HT-29 (cell line): ENCODE data around the gene RGS14. TPM values are rescaled to one million over a fixed set of nuclear protein-coding genes. Genes with fewer than 3 reads are reported as not detected.

Source experiments
- DNase-seq: peaks from one replicate; pipeline ENCODE4 v3.0.0-alpha.2; 2015; ENCODE audit warnings: low spot score
- total RNA-seq: library from RNA; depleted of rRNA; stranded (reverse); fragments of >200 nt; shearing (Covaris generic); gene quantifications from 2 replicates; pipeline ENCODE4 v1.2.3, GENCODE V29; 2014; rRNA removed

Gene RGS14, protein sequence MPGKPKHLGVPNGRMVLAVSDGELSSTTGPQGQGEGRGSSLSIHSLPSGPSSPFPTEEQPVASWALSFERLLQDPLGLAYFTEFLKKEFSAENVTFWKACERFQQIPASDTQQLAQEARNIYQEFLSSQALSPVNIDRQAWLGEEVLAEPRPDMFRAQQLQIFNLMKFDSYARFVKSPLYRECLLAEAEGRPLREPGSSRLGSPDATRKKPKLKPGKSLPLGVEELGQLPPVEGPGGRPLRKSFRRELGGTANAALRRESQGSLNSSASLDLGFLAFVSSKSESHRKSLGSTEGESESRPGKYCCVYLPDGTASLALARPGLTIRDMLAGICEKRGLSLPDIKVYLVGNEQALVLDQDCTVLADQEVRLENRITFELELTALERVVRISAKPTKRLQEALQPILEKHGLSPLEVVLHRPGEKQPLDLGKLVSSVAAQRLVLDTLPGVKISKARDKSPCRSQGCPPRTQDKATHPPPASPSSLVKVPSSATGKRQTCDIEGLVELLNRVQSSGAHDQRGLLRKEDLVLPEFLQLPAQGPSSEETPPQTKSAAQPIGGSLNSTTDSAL
- total RNA-seq, result 48.9 and 58.3 TPM in 2 replicates

DNA sequence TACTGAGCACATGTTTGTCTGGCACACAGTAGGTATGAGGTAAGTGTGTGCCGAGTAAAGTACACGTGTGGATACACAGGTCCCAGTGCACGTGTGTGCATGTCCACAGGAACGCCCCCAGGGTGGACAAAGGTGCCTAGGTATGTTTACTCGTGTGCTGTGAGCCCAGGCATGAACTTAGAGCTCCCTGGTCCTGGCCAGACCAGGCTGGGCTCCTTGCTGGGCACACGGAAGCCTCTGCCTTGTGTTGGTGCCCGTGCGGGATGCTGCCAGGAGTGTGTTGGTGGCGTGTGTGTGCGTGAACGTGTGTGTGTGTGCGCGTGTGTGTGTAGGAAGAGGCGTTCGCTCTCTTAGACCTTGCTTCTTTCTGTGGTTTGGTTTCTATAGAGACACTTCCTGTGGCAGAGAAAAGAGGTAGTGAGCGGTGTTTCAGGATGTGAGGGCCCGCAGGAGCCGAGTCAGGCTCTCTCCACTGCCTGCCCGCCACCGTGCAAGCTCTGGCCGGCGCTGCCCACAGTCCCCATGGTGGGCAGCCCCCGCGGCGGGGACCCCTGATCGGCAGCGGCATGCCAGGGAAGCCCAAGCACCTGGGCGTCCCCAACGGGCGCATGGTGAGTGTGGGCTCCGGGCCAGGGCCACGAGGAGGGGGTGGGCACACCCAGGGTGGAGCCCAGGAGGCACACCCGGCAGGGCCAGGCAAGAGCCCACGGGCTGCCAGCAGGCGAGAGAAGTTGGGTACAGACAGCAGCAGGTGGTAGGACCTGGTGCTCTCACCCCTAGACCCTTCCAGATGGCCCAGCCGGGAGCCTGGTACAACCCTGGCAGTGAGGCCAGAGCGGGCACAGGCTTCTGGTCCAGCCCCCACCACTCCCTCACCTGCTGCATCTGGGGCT, at the start of gene RGS14:
Gene RGS14, plus strand, starts transcription at position 466 of the 893 bp plus-strand sequence. Its CDS starts 101 bp downstream, at position 567.
- DNase-seq, result peak; percentile 80

DNA sequence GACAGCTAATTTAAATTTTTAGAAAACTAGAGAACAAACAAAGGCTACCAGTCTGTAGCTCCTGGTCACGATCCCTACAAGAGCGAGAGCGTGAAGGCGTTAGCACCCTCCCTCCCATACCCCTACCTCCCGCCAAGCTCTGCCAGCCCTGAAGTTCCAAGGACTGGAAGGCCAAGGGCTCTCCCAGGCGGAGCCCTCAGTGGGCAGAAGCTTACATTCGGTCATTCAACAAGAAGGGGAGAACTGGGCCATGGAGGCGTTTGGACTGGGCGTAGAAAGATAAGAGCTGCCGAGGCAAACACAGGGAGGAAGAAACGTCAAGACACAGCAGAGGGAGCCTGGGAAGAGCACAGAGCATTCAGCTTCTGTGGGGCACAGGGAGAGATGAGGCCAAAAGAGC, 49.0 kb upstream of the RGS14 start:
- DNase-seq, result no peak

DNA sequence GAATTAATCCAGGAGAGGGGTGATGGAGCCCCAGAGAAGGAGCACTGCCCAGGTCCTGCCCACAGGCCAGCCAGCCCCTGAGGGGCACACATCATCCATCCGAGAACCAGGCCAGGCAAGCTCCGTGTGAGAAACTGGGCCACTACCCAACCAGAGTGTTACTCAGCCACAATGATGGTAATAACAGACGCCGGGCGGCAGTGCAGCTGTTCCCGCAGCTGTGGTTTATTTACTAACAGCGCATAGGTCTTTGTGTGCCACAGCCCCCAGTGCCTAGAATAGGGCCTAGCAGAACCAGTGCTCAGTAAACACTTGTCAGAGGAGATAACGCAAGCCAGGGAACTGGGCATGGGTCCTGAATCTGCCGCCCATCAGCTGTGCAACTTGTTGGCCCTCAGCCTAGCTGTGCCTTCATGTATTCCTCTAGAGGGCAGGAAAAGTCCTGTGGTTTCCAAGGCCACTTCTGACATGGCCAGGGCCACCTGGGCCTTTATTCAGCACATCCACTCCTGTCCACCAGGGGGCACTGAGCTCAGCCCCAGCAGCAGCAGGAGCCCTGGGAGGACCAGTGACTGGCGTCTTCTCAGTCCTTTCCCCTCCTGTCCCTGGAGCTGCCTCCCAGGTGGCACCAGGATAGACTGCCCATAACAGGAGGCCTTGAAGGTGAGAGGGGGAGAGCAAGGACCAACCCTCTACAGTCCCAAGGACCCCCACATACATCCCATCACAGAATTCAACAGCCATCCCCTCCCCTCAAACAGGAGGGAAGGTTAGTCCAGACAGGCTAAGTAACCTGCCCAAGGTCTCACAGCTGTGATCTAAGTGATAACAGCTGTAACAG, 48.2 kb upstream of the RGS14 start:
- peak; percentile 85 for DNase-seq

DNA sequence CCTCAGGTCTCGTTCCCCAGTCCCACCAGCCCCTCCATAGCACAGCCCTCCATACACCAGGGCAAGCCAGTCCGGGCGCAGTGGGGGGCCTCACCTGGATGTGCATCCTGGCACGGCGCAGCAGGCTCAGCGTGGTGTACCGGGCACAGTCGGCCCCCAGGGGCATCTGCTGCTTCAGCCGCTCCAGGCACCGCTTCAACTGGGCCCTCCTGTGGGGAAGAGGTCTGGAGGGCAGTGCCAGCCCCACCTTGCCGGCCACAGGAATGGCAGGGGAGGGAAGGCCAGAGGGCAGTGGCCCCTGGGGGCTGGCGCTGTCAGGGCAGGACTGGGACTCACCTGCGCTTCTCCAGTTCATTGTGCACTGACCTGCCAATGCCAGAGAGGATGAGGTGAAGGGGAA, 47.4 kb upstream of the RGS14 start:
- no peak for DNase-seq

DNA sequence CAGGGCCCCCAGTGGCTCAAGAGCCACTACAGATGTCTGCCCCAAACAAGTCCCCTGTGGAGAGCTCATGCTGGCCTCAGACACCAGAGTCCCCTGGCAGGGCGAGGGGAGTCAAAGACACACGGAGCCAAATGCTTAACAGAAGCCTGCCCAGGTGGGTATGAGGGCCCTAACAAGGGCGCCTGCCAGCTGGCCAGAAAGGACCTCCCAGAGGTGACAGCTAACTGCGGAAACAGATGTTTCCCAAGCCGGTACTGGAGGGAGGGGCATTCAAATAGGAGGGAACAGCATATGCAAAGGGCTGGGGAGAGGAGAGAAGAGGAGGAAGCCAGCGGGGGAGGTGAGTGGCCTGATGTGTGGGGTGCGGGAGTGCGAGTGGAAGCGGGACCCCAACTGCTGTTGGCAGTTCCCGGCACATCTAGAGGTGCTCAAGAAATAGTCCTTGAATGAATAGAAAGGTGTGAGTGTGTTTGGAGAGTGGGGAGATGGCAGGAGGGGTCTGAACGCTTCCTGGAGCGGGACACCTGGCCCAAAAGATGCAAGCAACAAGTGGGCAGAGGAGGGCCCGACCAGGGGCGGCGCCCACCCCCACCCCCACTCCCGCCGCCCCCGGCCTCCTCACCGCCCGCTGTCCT, 46.9 kb upstream of the RGS14 start:
- peak; percentile 27 for DNase-seq

DNA sequence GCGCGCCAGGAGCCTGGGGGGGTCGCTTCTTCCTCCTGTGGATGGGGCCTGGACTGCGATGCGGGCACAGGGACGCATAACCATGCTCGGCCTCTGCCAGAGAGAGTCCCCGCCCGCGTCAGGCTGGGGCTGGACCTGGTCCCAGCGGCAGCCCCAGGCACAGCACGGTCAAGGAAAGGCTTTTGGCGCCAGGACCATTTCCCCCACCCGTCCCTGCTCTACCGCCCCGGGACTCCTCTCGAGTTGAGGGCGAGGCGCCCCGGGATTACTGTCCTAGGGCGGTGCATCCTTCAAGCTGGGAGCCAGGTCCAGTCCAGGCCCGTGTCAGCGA, 46.4 kb upstream of the RGS14 start:
- no peak for DNase-seq

DNA sequence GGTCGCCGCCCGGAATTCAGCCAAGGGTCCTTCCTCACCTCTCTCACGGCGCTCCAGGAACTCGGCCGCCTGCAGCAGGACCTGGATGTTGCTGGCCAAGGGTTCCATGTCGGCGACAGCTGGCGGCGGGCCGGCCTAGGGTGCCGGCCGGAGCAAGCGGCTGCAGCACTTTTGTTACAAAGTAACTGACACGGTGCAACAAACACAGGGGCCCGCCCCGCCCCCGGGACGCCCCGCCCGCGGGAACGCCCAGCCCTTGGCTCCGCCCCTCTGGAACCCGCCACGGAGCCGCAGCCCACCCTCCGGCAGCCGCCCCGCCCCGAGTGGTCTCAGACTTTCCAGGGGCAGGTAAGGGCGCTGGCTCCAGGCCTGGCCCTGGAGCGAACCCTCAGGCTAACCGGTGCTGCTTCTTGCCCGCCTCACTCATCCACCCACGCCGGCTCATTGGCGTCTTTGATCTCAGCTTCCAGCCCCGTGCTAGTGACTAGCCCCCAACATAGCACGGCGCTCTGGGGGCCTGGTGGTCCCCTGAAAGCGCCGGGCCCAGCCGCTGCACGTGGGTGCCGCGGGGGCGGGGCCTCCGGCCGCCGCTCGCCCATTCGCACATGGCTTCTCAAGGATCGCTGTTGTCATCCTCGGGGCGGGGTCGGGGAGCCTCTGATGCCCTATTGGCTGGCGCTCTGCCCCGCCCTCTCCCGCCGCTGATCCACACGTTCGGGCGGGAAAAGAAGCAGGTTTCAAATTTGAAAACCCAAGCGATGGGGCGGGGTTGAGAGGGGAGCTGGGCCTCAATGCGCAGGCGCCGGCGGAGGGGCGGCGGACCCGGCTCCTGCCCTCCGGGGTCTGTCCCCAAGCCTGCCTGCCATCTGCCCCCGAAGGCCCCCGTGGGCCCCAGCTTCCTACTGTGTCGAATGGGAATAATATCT, 45.7 kb upstream of the RGS14 start, which contains the start of gene MXD3:
Gene MXD3, minus strand, starts transcription at position 176 of the 926 bp plus-strand sequence. Its CDS starts 68 bp downstream, at position 108.
- peak; percentile 98 for DNase-seq

DNA sequence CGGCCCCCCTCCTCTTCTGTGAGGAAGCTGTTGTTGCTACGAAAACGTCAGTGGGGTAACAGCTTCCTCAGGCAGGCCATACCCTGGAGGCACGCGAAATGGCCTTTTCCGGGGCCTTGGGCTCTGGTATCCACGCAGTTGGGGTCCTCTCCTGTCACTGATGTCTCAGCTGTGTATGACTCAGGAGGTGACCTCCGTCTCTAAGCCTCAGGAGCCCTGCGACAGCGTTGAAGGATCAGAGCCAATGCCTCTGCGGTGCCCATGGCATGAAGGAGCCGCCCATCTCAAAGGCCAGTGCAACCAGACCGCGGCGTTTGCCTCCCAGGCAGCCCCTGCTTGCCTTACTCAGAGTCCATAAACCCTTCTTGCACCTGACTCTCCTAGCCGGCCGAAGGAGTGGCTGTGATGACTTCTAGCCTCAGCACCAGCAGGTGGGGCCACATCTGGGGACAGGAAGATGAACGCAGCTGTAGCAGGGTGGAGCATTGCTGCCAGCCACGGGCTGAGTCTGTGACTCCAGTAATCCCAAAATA, 45.0 kb upstream of the RGS14 start:
- peak; percentile 75 for DNase-seq

DNA sequence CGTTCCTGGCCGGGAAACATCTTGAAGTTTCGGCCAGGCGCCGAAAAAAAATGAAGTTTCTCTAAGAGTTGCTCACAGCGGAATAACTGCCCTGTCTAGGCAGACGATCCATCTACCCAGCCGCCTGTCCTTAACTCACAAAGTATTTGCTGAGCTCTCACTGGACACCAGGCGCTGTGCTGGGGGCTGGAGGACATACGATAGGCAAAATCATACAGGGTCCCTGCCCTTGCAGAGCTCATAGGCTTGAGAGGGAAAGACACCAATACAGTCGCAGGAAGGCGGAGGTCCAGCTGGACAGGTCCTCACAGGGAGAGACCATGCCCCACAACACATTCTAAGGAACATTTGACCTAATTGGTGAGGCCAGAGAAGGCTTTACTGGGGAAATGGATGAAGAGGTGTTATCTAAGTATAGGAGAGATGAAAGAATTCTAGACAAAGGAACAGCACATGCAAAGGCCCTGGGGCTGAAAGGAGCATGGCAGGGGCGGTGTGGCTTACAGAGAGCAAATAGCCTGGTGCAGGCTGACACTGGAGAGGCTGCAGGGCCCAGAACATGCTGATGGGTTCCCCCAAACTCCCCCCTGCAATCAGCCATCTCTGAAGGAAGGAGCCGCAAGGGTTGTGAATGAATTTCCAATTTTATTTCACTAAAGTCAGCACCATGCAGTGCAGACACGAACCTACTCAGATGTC, 44.0 kb upstream of the RGS14 start:
- DNase-seq, result no peak

DNA sequence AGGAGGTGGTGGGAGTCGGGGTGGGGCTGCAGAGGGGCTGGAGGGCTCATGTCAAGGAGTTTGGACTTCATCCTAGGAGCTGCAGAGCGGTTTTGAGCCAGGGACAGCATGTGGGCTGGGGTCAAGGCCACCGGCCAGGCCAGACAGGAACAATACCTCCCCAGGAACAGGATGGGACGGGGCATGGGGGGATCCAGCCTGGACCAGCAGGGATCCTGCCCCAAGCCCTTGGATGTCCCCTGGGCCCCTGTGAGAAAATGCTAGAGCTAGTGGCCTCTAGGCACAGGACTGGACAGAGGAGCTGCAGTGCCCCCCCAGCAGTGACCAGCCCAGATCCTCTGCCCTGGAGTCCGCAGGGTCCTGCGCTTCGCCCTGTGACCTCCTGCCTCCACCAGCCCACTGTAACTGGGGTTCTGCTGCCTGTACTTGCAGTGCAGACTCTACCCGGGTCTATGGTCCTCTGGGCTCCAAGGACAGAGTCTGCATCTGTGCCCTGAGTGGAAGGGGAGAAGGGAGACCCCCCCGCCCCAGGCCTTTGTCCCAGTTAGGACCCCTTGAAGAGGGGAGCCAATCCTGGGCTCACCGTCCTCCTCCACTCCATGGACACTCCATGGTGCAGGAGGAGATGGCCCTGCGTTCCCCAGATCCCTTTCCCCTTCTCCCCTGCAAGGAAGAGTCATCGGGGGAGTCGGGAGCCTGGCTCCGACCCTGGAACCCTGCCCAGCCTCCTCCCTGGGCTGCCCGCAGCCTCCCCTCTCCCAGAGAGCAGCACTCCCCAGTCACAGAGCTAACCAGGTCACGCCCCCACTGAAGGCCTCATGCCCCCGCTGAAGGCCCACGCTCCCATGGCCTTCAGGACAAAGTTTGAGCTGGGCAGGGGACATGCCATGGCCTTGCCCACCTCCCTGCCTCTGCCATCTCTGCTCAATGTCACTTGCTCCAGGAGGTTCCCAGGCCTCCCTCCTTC, 43.1 kb upstream of the RGS14 start:
- DNase-seq, result no peak

DNA sequence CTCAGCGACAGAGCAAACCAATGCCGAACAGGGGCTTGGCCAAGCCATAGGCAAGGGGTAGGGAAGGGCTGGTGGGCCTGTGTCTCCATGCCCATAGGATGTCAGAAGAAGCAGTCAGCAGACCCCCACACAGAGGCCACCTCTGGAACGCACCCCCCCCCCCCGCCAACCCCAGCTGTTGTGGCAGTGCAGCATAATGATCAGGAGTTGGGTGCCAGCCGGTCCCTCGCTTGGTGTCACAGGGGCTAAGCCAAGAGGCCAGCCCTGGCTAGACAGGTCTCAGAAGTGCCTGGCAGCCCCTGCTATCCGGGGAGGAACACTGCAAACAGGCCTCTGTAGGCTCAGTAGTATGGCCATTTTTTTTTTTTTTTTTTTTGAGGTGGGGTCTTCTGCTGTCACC, 42.3 kb upstream of the RGS14 start:
- no peak for DNase-seq

DNA sequence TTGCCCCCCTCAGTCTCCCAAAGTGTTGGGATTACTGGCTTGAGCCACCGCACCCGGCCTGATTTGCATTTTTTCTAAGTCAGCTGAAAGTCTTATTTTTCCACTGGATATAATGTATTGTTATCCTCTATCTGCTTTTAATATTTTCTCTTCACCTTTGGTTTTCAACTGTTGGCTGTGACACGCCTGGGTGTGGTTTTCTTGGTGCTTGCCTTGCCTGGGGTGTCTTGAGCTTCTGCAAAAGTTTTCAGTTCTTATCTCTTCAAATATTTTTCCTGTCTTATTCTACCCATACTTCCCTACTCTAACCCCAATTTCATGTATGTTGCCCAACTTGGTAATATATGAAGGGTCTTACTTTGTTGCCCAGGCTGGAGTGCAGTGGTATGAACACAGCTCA, 41.7 kb upstream of the RGS14 start:
- no peak for DNase-seq

DNA sequence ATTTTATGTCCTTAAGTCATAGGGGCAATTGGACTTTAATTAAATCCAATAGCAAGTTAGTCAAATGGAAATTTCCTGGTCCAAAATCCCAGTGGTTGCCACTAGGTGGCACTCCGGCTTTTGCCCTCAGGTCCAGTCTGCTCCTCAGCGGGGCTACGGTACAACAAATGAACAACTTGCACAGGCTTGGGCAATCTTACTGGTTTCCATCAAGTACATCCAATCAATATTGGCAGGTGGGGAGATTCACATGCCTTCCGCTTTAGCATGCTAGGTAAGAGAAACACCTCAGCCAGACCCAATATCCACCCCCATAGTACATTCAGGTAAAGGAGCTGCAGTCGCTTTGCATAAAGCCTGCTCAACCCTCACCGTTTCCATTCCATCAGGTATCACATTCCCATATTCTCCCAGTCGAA, 39.8 kb upstream of the RGS14 start:
- DNase-seq, result peak; percentile 89

DNA sequence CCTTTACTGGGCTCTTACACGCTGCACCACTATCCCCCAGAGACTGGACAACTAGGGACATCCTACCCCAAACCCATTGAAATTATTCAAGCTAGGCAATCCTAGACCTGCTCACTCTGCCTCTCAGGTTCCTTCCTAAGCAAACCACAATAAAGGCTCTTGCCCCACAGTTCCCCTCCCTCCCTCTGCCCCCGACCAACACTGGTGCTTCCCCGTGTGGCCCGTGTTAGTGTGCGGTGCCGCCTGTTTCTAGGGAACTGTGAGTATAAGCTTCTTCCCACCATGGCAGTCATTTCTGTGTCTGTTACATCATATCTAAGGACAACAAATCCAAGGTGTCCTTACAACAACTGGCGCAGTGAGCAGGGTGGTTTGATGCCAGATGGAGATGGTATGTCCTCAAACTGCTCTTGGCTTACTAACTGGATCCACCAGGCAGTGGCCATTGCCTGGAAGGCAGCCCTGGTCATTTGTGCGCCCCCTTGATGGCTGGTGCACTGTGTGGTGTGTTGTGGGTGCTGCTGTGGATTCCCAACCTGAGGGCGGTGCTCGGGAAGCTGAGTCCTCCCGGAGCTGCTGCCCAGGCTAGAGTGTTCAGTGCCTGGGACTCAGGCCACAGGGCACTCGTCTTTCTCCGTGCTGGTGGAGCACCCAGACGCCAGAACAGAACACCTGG, 37.7 kb upstream of the RGS14 start:
- no peak for DNase-seq

DNA sequence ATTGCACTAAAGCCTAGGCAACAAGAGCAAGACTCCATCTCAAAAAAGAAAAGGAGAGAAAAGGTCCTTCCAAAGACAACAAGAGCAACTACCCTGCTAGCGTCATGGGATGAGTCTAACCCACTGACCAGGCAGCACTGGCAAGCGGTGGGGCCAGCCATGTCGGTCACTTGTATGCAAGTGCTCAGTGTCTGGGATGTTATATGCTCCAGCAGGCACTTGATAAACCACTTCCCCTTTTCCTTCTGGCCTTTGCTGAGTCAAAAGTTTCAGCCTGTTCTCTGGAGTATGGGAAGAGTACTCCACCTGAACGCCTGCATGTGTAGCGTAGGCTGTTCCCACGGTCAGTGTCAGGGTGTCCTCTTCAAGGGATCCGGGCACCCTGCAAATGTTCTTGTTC, 36.8 kb upstream of the RGS14 start:
- no peak for DNase-seq

DNA sequence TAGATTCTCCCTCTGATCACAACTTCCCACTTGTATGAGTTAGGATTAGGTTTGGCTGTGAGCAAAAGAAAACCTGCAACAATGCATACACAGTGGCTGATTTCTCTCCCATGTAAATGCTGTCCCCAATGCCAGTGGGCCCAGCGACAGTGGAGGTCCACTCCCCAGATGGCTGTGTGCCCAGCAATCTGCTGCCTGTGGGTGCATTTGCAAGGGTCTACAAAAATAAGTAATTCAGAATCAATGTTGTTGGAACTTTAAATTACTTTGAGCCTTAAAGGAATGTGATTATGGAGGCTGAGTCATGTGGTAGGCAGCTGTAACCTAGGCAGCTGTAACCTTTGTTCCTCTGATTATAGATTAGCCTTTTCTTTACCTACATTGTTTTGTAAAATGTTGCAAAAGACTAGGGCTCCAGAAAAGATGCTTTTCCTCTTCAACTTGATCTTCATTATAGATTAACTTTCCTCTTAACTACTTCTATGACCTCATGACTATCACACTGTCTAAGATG, 31.8 kb upstream of the RGS14 start:
- DNase-seq, result peak; percentile 53
